ENCODE results near the gene DGCR8. TPM values are rescaled to one million over a fixed set of nuclear protein-coding genes. Genes with fewer than 3 reads are reported as not detected.
A peak's percentile ranks its signal among the peaks of the same experiment; 100 is the strongest.

Gene DGCR8
- total and polyA plus RNA-seq, 2 of the 4 experiments (the other 2 are of a cell fraction) = 16.7 to 25.3 TPM

DNA sequence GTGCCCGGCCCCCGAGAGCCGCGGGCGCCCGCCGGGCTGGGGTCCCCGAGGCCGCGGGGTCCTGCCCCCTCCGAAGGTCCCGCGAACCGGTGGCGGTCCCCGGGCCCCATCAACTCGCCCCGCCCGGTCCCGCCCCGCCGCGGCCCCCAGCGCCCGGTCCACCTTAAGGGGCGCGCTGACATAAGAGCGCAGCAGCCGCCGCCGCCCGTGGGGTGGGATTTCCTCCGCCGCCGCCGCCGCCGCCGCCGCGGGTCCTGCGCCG lies 51.5 kb downstream of the DGCR8 start, which contains the start of gene ZDHHC8:
Gene ZDHHC8, plus strand, starts transcription at position 208 of the 262 bp plus-strand sequence. CDS start 144 bp downstream, outside the sequence.
- H3K9ac ChIP-seq (ENCODE audit: low read depth, low read length) = peak within 1 kb of the TSS; percentile 76
- peak within 1 kb of the TSS; percentile 65 for H4K91ac ChIP-seq (ENCODE audit: insufficient read depth, low read depth, low read length)
- peak within 1 kb of the TSS; percentile 68 for H3K14ac ChIP-seq (replicated peaks; ENCODE audit: low read depth, low read length)
- no peak within 1 kb of the TSS for H2BK15ac ChIP-seq (ENCODE audit: low read depth, low read length)
- H3K4ac ChIP-seq (ENCODE audit: low read depth, low read length) = peak within 1 kb of the TSS; percentile 74
- dilution Hi-C loops (cut with HindIII; ENCODE audit: low sequenced_read_pairs, unreplicated experiment) (no loop called here), intact Hi-C loops (cut with micrococcal nuclease) (no loop called here), in situ Hi-C loops (cut with MboI; ENCODE audit: low sequenced_read_pairs) (no loop called here)
- ChIA-PET POLR2A (ENCODE audit: unreplicated experiment) (no interaction called here), CTCF (no interaction called here)
- no TSS peak for BruUV-seq (replicated peaks)
- peaks cover 12% of the 10 kb centered on the region for H3K36me3 ChIP-seq (ENCODE audit: control insufficient read depth, insufficient read depth, low read length)
- no CpG with 5 or more reads among the region's 43 CpGs for WGBS, 2 experiments (ENCODE audit: extremely low coverage in 2 of 2, insufficient read length in 1 of 2)
- no peak within 1 kb of the TSS for H2BK120ac ChIP-seq (ENCODE audit: low read depth, low read length)
- H3K23ac ChIP-seq (ENCODE audit: low read depth, low read length) = peak within 1 kb of the TSS; percentile 65
- no peaks in the 10 kb centered on the region for H3K9me3 ChIP-seq (ENCODE audit: control insufficient read depth, insufficient read depth, low read length)
- peak within 1 kb of the TSS; percentile 49; the same call in 1 of the 2 replicates for H3K56ac ChIP-seq (ENCODE audit: extremely low read depth, insufficient read depth, low read length)
- H3K27ac ChIP-seq (ENCODE audit: insufficient read depth, low read length) = peak within 1 kb of the TSS; percentile 81
- no peaks in the 10 kb centered on the region for H3K27me3 ChIP-seq (ENCODE audit: control insufficient read depth, insufficient read depth, low read length)
- DNase-seq (no peak), ATAC-seq (ENCODE audit: low read depth) (peak; percentile 79)
- peak within 1 kb of the TSS; percentile 82 for H4K5ac ChIP-seq (ENCODE audit: low read depth, low read length)
- H4K20me1 ChIP-seq (ENCODE audit: insufficient read depth, low read length) = peaks cover 47% of the 10 kb centered on the region
- H3K9me1 ChIP-seq (ENCODE audit: insufficient read depth, low read length) = peaks cover 6% of the 10 kb centered on the region
- peaks cover 7 to 43% of the 10 kb centered on the region in 2 experiments for H3K79me1 ChIP-seq (ENCODE audit: low read depth in 1 of 2, low read length in 2 of 2)
- peak within 1 kb of the TSS; percentile 83 for H3K4me3 ChIP-seq (ENCODE audit: insufficient read depth, low read depth, low read length)
- H2BK20ac ChIP-seq (ENCODE audit: low read depth, low read length) = no peak within 1 kb of the TSS
- peak within 1 kb of the TSS; percentile 43 for H2BK5ac ChIP-seq (ENCODE audit: low read depth, low read length, poor library complexity, severe bottlenecking)
- peaks cover 9% of the 10 kb centered on the region for H3K4me1 ChIP-seq (ENCODE audit: control insufficient read depth, insufficient read depth, low read length)
- H3K4me2 ChIP-seq (ENCODE audit: low read depth, low read length) = peak within 1 kb of the TSS; percentile 91
- H2AFZ ChIP-seq (replicated peaks; ENCODE audit: low read length, poor library complexity) = peak within 1 kb of the TSS; percentile 99
- peak within 1 kb of the TSS; percentile 96 for H2AK9ac ChIP-seq (replicated peaks; ENCODE audit: low read depth, low read length, poor library complexity)
- H4K8ac ChIP-seq (ENCODE audit: low read depth in 2 of 2, low read length in 2 of 2) = peak within 1 kb of the TSS; percentile 76 to 91
- H3K18ac ChIP-seq (ENCODE audit: low read depth, low read length) = no peak within 1 kb of the TSS; the same call in 1 of the 2 replicates
- TF ChIP-seq CEBPB (IDR thresholded peaks at IDR 0.05; ENCODE audit: low read depth, low read length) (no peak), FOS (IDR thresholded peaks at IDR 0.05; ENCODE audit: low read depth, low read length) (no peak), RCOR1 (IDR thresholded peaks at IDR 0.05; ENCODE audit: insufficient replicate concordance, low read length) (no peak), CTCF (conservative IDR thresholded peaks at IDR 0.05; ENCODE audit: low read depth, low read length) (no peak), CHD1 (IDR thresholded peaks at IDR 0.05; ENCODE audit: low read depth, low read length) (no peak), MAZ (IDR thresholded peaks at IDR 0.05; ENCODE audit: borderline replicate concordance, low read depth, low read length) (no peak), NFE2L2 (IDR thresholded peaks at IDR 0.05; ENCODE audit: low read depth, low read length) (no peak), SMC3 (IDR thresholded peaks at IDR 0.05; ENCODE audit: low read depth, low read length) (no peak), POLR2A (IDR thresholded peaks at IDR 0.05; ENCODE audit: low read depth, low read length) (no peak), BHLHE40 (IDR thresholded peaks at IDR 0.05; ENCODE audit: low read depth, low read length) (no peak), MAFK (IDR thresholded peaks at IDR 0.05; ENCODE audit: low read depth, low read length) (no peak), RFX5 (IDR thresholded peaks at IDR 0.05; ENCODE audit: low read depth, low read length) (no peak), ELK1 (IDR thresholded peaks at IDR 0.05; ENCODE audit: borderline replicate concordance, low read depth, low read length) (no peak), MXI1 (IDR thresholded peaks at IDR 0.05; ENCODE audit: borderline replicate concordance, low read depth, low read length) (no peak), RAD21 (IDR thresholded peaks at IDR 0.05; ENCODE audit: low read length) (no peak)
- TF ChIP-seq, protein P1, sequence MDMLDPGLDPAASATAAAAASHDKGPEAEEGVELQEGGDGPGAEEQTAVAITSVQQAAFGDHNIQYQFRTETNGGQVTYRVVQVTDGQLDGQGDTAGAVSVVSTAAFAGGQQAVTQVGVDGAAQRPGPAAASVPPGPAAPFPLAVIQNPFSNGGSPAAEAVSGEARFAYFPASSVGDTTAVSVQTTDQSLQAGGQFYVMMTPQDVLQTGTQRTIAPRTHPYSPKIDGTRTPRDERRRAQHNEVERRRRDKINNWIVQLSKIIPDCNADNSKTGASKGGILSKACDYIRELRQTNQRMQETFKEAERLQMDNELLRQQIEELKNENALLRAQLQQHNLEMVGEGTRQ (IDR thresholded peaks at IDR 0.05; ENCODE audit: low read depth, low read length) = no peak
- peak within 1 kb of the TSS; percentile 35 for H2AK5ac ChIP-seq (ENCODE audit: low read depth, low read length)
